RWPE2 (cell line): ENCODE measurements around the gene SLCO4A1.

Experiments
- ATAC-seq: fragments of 200-7000 bp; cut with Tn5 transposase; 3 replicates; pipeline ENCODE4 v1.9.1; 2021; ENCODE audit warnings: low read depth
- DNase-seq: peaks from one replicate; pipeline ENCODE4 v3.0.0-alpha.2; 2020; ENCODE audit warnings: low spot score
- H3K27ac ChIP-seq: fragments of 450-650 bp; 2 replicates; pipeline ENCODE4 v1.5.1; 2017; ENCODE audit warnings: mild to moderate bottlenecking; ENCODE audit not compliant: poor library complexity, severe bottlenecking
- H3K27me3 ChIP-seq: fragments of 250-450 bp; sonication (Bioruptor Pico); 2 replicates; pipeline ENCODE4 v1.5.1; 2021; ENCODE audit warnings: mild to moderate bottlenecking, moderate library complexity; ENCODE audit not compliant: insufficient read depth, poor library complexity, severe bottlenecking
- H3K36me3 ChIP-seq: fragments of 250-450 bp; sonication (Bioruptor Pico); 2 replicates; pipeline ENCODE4 v1.5.1; 2020; ENCODE audit warnings: low read depth, mild to moderate bottlenecking, moderate library complexity
- H3K4me1 ChIP-seq: fragments of 250-450 bp; sonication (Bioruptor Pico); 2 replicates; pipeline ENCODE4 v1.5.1; 2021; ENCODE audit warnings: mild to moderate bottlenecking, moderate library complexity; ENCODE audit not compliant: insufficient read depth, poor library complexity, severe bottlenecking
- H3K4me3 ChIP-seq: fragments of 250-450 bp; sonication (Bioruptor Pico); 2 replicates; pipeline ENCODE4 v1.5.1; 2021; ENCODE audit warnings: mild to moderate bottlenecking, moderate library complexity; ENCODE audit not compliant: severe bottlenecking
- H3K9me3 ChIP-seq: fragments of 250-450 bp; sonication (Bioruptor Pico); 2 replicates; pipeline ENCODE4 v1.5.1; 2021; ENCODE audit warnings: mild to moderate bottlenecking, moderate library complexity; ENCODE audit not compliant: severe bottlenecking
- CTCF ChIP-seq: fragments of 450-650 bp; IDR thresholded peaks from one replicate; pipeline ENCODE4 v1.5.1; 2017; ENCODE audit warnings: mild to moderate bottlenecking, moderate library complexity; ENCODE audit not compliant: poor library complexity, severe bottlenecking

SLCO4A1 gene

GRCh38 chr20:62685781-62686555 is 43.7 kb downstream of the SLCO4A1 start:
- Histone ChIP-seq H3K9me3 (no peaks in the 10 kb centered on the region), H3K27me3 (peaks cover 10% of the 10 kb centered on the region), H3K36me3 (no peaks in the 10 kb centered on the region), H3K27ac (no peak overlapping the region), H3K4me1 (no peaks in the 10 kb centered on the region), H3K4me3 (no peak overlapping the region)
- ATAC-seq, result peak; percentile 7; the same call in 1 of the 3 replicates
- no peak for DNase-seq
- TF ChIP-seq CTCF, result no peak

- Histone ChIP-seq H3K4me1 (no peaks in the 10 kb centered on the region), H3K4me3 (no peak overlapping the region), H3K9me3 (no peaks in the 10 kb centered on the region), H3K36me3 (no peaks in the 10 kb centered on the region), H3K27ac (no peak overlapping the region), H3K27me3 (peaks cover 6% of the 10 kb centered on the region)
- no peak for DNase-seq
- peak; percentile 19; the same call in 2 of the 3 replicates for ATAC-seq
- TF ChIP-seq CTCF, result no peak
Measured at GRCh38 chr20:62686869-62687830, 44.8 kb downstream of the SLCO4A1 start.

- no peak for TF ChIP-seq CTCF
- no peaks in the 10 kb centered on the region for H3K9me3 ChIP-seq
- peaks cover 14% of the 10 kb centered on the region for H3K27me3 ChIP-seq
- DNase-seq, result no peak
- no peak overlapping the region for H3K4me3 ChIP-seq
- H3K36me3 ChIP-seq, result no peaks in the 10 kb centered on the region
- H3K4me1 ChIP-seq, result no peaks in the 10 kb centered on the region
- no peak for ATAC-seq
- no peak overlapping the region for H3K27ac ChIP-seq
Measured at GRCh38 chr20:62688083-62688482, 45.8 kb downstream of the SLCO4A1 start.

- Histone ChIP-seq H3K9me3 (no peaks in the 10 kb centered on the region), H3K4me3 (no peak overlapping the region), H3K36me3 (no peaks in the 10 kb centered on the region), H3K4me1 (no peaks in the 10 kb centered on the region), H3K27me3 (peaks cover 21% of the 10 kb centered on the region), H3K27ac (no peak overlapping the region)
- peak; percentile 52 for TF ChIP-seq CTCF
- ATAC-seq (peak; percentile 47), DNase-seq (no peak)
Measured at GRCh38 chr20:62688855-62689460, 46.7 kb downstream of the SLCO4A1 start.
